ENCODE results near the gene IFI44.

The IFI44 gene

DNA sequence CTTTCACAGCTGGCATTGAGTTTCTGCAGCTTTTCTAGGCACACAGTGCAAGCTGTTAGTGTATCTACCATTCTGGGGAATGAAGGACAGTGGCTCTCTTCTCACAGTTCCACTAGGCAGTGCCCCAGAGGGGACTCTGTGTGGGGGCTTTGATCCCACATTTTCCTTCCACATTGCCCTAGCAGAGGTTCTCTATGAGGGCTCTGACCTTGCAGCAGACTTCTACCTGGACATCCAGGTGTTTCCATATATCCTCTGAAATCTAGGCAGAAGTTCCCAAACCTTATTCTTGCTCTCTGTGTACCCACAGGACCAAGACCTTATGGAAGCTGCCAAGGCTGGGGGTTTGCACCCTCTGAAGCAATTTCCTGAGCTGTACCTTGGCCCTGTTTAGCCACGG, 2.4 kb upstream of the IFI44 start:
- no peak for TF ChIP-seq CTCF (IDR thresholded peaks at IDR 0.05; ENCODE audit: insufficient read depth, low read depth, low read length, missing control alignments)
- H3K4me3 ChIP-seq (ENCODE audit: low read length): no peak overlapping the region
- no peak for DNase-seq (ENCODE audit: low read depth)

DNA sequence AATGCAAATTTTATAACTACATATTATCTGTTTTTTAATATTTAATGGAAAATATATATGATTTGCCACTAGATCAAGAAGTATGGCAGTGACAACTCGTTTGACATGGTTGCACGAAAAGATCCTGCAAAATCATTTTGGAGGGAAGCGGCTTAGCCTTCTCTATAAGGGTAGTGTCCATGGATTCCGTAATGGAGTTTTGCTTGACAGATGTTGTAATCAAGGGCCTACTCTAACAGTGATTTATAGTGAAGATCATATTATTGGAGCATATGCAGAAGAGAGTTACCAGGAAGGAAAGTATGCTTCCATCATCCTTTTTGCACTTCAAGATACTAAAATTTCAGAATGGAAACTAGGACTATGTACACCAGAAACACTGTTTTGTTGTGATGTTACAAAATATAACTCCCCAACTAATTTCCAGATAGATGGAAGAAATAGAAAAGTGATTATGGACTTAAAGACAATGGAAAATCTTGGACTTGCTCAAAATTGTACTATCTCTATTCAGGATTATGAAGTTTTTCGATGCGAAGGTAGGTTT, 556 bp downstream of the IFI44 start:
- no peak overlapping the region for H3K4me3 ChIP-seq (ENCODE audit: low read length)
- TF ChIP-seq CTCF (IDR thresholded peaks at IDR 0.05; ENCODE audit: insufficient read depth, low read depth, low read length, missing control alignments): no peak

GRCh38 chr1:78651241-78651640, 1.6 kb downstream of the IFI44 start:
- no peak for DNase-seq (ENCODE audit: low read depth)
- no peak overlapping the region for H3K4me3 ChIP-seq (ENCODE audit: low read length)
- TF ChIP-seq CTCF (IDR thresholded peaks at IDR 0.05; ENCODE audit: insufficient read depth, low read depth, low read length, missing control alignments): no peak

More for the DNA sequence above, 556 bp downstream of the IFI44 start:
- DNase-seq (ENCODE audit: low read depth): no peak

- no peak for DNase-seq (ENCODE audit: low read depth)
- H3K4me3 ChIP-seq (ENCODE audit: low read length): no peak overlapping the region
- TF ChIP-seq CTCF (IDR thresholded peaks at IDR 0.05; ENCODE audit: insufficient read depth, low read depth, low read length, missing control alignments): no peak
Measured at GRCh38 chr1:78652019-78652560, 2.5 kb downstream of the IFI44 start.

DNA sequence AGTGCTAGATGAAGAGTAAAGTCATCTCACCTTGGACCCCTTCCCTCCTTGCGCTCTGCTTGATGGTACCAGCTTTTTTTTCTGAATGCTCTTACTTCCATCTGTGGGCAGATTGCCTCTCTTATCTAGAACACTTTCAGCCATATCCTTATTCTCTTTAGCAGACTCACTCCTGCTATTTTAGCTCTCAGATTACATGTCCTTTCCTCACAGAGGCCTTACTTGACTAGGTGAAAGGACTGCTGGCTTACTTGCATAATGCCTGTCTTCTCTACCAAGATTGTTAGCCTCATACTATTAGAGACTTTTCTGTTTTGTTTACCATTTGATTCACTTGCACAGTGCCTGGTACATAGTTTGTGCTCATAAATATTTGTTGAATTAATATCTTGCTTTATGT, 9.3 kb downstream of the IFI44 start:
- TF ChIP-seq CTCF (IDR thresholded peaks at IDR 0.05; ENCODE audit: insufficient read depth, low read depth, low read length, missing control alignments): no peak
- no peak for DNase-seq (ENCODE audit: low read depth)

GRCh38 chr1:78663923-78664322, 14.3 kb downstream of the IFI44 start:
- TF ChIP-seq CTCF (IDR thresholded peaks at IDR 0.05; ENCODE audit: insufficient read depth, low read depth, low read length, missing control alignments): no peak
- H3K4me3 ChIP-seq (ENCODE audit: low read length): no peak overlapping the region
- no peak for DNase-seq (ENCODE audit: low read depth)

More for the DNA sequence above, 9.3 kb downstream of the IFI44 start:
- no peak overlapping the region for H3K4me3 ChIP-seq (ENCODE audit: low read length)

GRCh38 chr1:78664763-78665162, 15.1 kb downstream of the IFI44 start:
- no peak overlapping the region for H3K4me3 ChIP-seq (ENCODE audit: low read length)
- TF ChIP-seq CTCF (IDR thresholded peaks at IDR 0.05; ENCODE audit: insufficient read depth, low read depth, low read length, missing control alignments): no peak
- DNase-seq (ENCODE audit: low read depth): peak; percentile 24

All from epithelial cell of esophagus (primary cell).